HG02571 (cell line): ENCODE data around the gene SPOP.
"Not testable (repeated sequence)": the region's sequence is repeated elsewhere in the genome, so short reads cannot be mapped to it uniquely, and the experiment has no call there.

ENCODE experiments used
- ATAC-seq: cut with Tn5 transposase; IDR thresholded peaks from one replicate; pipeline ENCODE4 v1.9.1; 2021; ENCODE audit warnings: mild to moderate bottlenecking, moderate library complexity; ENCODE audit not compliant: unreplicated experiment

SPOP gene

GRCh38 chr17:49677933-49678847 is at the start of gene SPOP:
Gene SPOP, minus strand, starts transcription at chr17:49678097. Its CDS starts 55,287 bp downstream, at chr17:49622810.
- ATAC-seq = peak; percentile 78

GRCh38 chr17:49727380-49727779 is 49.5 kb upstream of the SPOP start:
- ATAC-seq = no peak

- ATAC-seq = no peak
Measured at GRCh38 chr17:49725452-49726130, 47.7 kb upstream of the SPOP start.

- ATAC-seq = not testable (repeated sequence)
Measured at GRCh38 chr17:49724552-49724951, 46.7 kb upstream of the SPOP start.

GRCh38 chr17:49723423-49723822 is 45.5 kb upstream of the SPOP start:
- no peak for ATAC-seq

GRCh38 chr17:49722066-49722465 is 44.2 kb upstream of the SPOP start:
- ATAC-seq = no peak

GRCh38 chr17:49717371-49717861 is 39.5 kb upstream of the SPOP start:
- no peak for ATAC-seq

GRCh38 chr17:49716668-49717364 is 38.9 kb upstream of the SPOP start:
- no peak for ATAC-seq

- no peak for ATAC-seq
Measured at GRCh38 chr17:49715717-49716279, 37.9 kb upstream of the SPOP start.

GRCh38 chr17:49715216-49715615 is 37.3 kb upstream of the SPOP start:
- no peak for ATAC-seq

- ATAC-seq = no peak
Measured at GRCh38 chr17:49708515-49709183, 30.8 kb upstream of the SPOP start.

- ATAC-seq = peak; percentile 88
Measured at GRCh38 chr17:49707608-49708514, 30.0 kb upstream of the SPOP start, which contains the start of gene SLC35B1. Gene SLC35B1, minus strand, starts transcription at chr17:49707964. Its CDS starts 131 bp downstream, at chr17:49707833.

GRCh38 chr17:49707246-49707607 is 29.3 kb upstream of the SPOP start:
- ATAC-seq = no peak

- no peak for ATAC-seq
Measured at GRCh38 chr17:49705254-49705653, 27.4 kb upstream of the SPOP start.

GRCh38 chr17:49703557-49704277 is 25.8 kb upstream of the SPOP start:
- ATAC-seq = no peak

GRCh38 chr17:49700960-49701359 is 23.1 kb upstream of the SPOP start:
- ATAC-seq = no peak

- ATAC-seq = no peak
Measured at GRCh38 chr17:49699966-49700575, 22.2 kb upstream of the SPOP start.

GRCh38 chr17:49698005-49698404 is 20.1 kb upstream of the SPOP start:
- ATAC-seq = no peak
